OCI-LY3 (cell line): ENCODE measurements around the gene STOML2.

ENCODE experiments used
- H2AFZ ChIP-seq: fragments of 200-600, 300-600 bp; shearing (Covaris generic); 2 replicates; pipeline ENCODE4 v1.6.0; 2014; ENCODE audit warnings: antibody characterized with exemption, low read depth, low read length
- H3K27ac ChIP-seq: fragments of 200-600, 300-600 bp; sonication (generic); 2 replicates; pipeline ENCODE4 v1.5.1; 2014; ENCODE audit warnings: mild to moderate bottlenecking, low read length, moderate library complexity, mixed read lengths
- H3K27me3 ChIP-seq: fragments of 200-600, 300-600 bp; sonication (generic); 2 replicates; pipeline ENCODE4 v1.6.1; 2014; ENCODE audit warnings: low read depth, low read length, mixed read lengths
- H3K36me3 ChIP-seq: fragments of 200-600, 300-600 bp; sonication (generic); replicated peaks from 2 replicates; pipeline ENCODE3; 2014; ENCODE audit warnings: low read depth, low read length, mixed read lengths
- H3K4me1 ChIP-seq: fragments of 300-600, 200-600 bp; sonication (generic); 2 replicates; pipeline ENCODE4 v1.6.1; 2014; ENCODE audit warnings: low read length, mixed read lengths
- H3K4me2 ChIP-seq: fragments of 200-600, 300-600 bp; sonication (generic); 2 replicates; pipeline ENCODE4 v1.6.1; 2014; ENCODE audit warnings: low read length, mixed read lengths
- H3K4me3 ChIP-seq: fragments of 300-600, 200-600 bp; sonication (generic); 2 replicates; pipeline ENCODE4 v1.5.1; 2014; ENCODE audit warnings: antibody characterized with exemption, mild to moderate bottlenecking, low read length, moderate library complexity
- H3K79me2 ChIP-seq: fragments of 300-600, 200-600 bp; shearing (Covaris generic); 2 replicates; pipeline ENCODE4 v1.6.1; 2014; ENCODE audit warnings: mild to moderate bottlenecking, low read length, mixed read lengths
- H3K9ac ChIP-seq: fragments of 300-600, 200-600 bp; shearing (Covaris generic); 2 replicates; pipeline ENCODE4 v1.6.0; 2014; ENCODE audit warnings: mild to moderate bottlenecking, low read length, moderate library complexity
- H3K9me3 ChIP-seq: fragments of 200-600, 300-600 bp; shearing (Covaris generic); 2 replicates; pipeline ENCODE4 v1.6.1; 2014; ENCODE audit warnings: low read length, mixed read lengths; ENCODE audit not compliant: insufficient read depth
- H4K20me1 ChIP-seq: fragments of 200-600, 300-600 bp; sonication (generic); 2 replicates; pipeline ENCODE4 v1.6.1; 2016; ENCODE audit warnings: low read length, mixed read lengths; ENCODE audit not compliant: insufficient read depth
- CTCF ChIP-seq: fragments of 200-600, 300-600 bp; sonication (generic); IDR thresholded peaks from 2 replicates; pipeline ENCODE4 v1.5.1; 2014; ENCODE audit warnings: antibody characterized with exemption, low read length, low read depth
- EZH2phosphoT487 ChIP-seq: fragments of 200-600 bp; shearing (Covaris generic); IDR thresholded peaks from 2 replicates; pipeline ENCODE4 v1.6.1; 2018; ENCODE audit warnings: antibody characterized with exemption, mixed run types, low read depth

Gene STOML2

GRCh38 chr9:35103660-35104191 lies 795 bp upstream of the STOML2 start:
- Histone ChIP-seq H4K20me1 (no peaks in the 10 kb centered on the region), H3K4me1 (peaks cover 13% of the 10 kb centered on the region), H3K79me2 (peaks cover 19% of the 10 kb centered on the region), H3K36me3 (peaks cover 23% of the 10 kb centered on the region), H3K27me3 (no peaks in the 10 kb centered on the region), H3K4me2 (peak overlapping the region; percentile 79), H3K9me3 (no peaks in the 10 kb centered on the region), H3K9ac (peak overlapping the region; percentile 41; the same call in 1 of the 2 replicates), H3K27ac (peak overlapping the region; percentile 26; the same call in 1 of the 2 replicates), H2AFZ (no peak overlapping the region), H3K4me3 (peak overlapping the region; percentile 97)
- TF ChIP-seq EZH2phosphoT487 (no peak), CTCF (no peak)

GRCh38 chr9:35102465-35102768 lies 514 bp downstream of the STOML2 start:
- Histone ChIP-seq H3K36me3 (peaks cover 19% of the 10 kb centered on the region), H4K20me1 (no peaks in the 10 kb centered on the region)

GRCh38 chr9:35097573-35097972 lies 5.4 kb downstream of the STOML2 start:
- Histone ChIP-seq H3K4me1 (peaks cover 15% of the 10 kb centered on the region), H3K79me2 (peaks cover 27% of the 10 kb centered on the region), H3K36me3 (peaks cover 24% of the 10 kb centered on the region), H3K4me2 (no peak overlapping the region), H3K4me3 (no peak overlapping the region), H3K9ac (no peak overlapping the region), H2AFZ (no peak overlapping the region), H3K27me3 (no peaks in the 10 kb centered on the region), H3K9me3 (no peaks in the 10 kb centered on the region), H3K27ac (no peak overlapping the region), H4K20me1 (no peaks in the 10 kb centered on the region)
- no peak for TF ChIP-seq EZH2phosphoT487

More at GRCh38 chr9:35102465-35102768, 514 bp downstream of the STOML2 start:
- Histone ChIP-seq H3K4me2 (peak overlapping the region; percentile 95), H3K27ac (peak overlapping the region; percentile 56), H2AFZ (peak overlapping the region; percentile 90), H3K9me3 (no peaks in the 10 kb centered on the region), H3K9ac (peak overlapping the region; percentile 96), H3K79me2 (peaks cover 19% of the 10 kb centered on the region), H3K4me3 (peak overlapping the region; percentile 97), H3K4me1 (peaks cover 13% of the 10 kb centered on the region), H3K27me3 (no peaks in the 10 kb centered on the region)
- TF ChIP-seq CTCF, result no peak
- TF ChIP-seq EZH2phosphoT487, result no peak

GRCh38 chr9:35096035-35096849 lies 6.7 kb downstream of the STOML2 start, which contains the start of gene PIGO:
Gene PIGO (minus strand): TSS chr9:35096591. CDS start chr9:35095565, 1,026 bp downstream.
- peak; percentile 57 for TF ChIP-seq CTCF
- TF ChIP-seq EZH2phosphoT487, result no peak
- Histone ChIP-seq H3K9me3 (no peaks in the 10 kb centered on the region), H3K4me1 (peaks cover 7% of the 10 kb centered on the region), H3K27me3 (no peaks in the 10 kb centered on the region), H3K4me2 (peak within 1 kb of the TSS; percentile 94), H3K4me3 (peak within 1 kb of the TSS; percentile 93), H4K20me1 (no peaks in the 10 kb centered on the region), H3K79me2 (peaks cover 14% of the 10 kb centered on the region), H2AFZ (peak within 1 kb of the TSS; percentile 90; the same call in 1 of the 2 replicates), H3K36me3 (peaks cover 31% of the 10 kb centered on the region), H3K27ac (peak within 1 kb of the TSS; percentile 92), H3K9ac (peak within 1 kb of the TSS; percentile 99)
